Islet of Langerhans (tissue), 1 donor: ENCODE data around the gene NCOA1.
"Not testable (repeated sequence)": the region's sequence is repeated elsewhere in the genome, so short reads cannot be mapped to it uniquely, and the experiment has no call there.

Experiments
- FAIRE-seq: peaks from one replicate; lab custom pipeline; 2011; peaks lifted over from hg19 to GRCh38; lab: Jason Lieb, UNC

NCOA1 gene

DNA sequence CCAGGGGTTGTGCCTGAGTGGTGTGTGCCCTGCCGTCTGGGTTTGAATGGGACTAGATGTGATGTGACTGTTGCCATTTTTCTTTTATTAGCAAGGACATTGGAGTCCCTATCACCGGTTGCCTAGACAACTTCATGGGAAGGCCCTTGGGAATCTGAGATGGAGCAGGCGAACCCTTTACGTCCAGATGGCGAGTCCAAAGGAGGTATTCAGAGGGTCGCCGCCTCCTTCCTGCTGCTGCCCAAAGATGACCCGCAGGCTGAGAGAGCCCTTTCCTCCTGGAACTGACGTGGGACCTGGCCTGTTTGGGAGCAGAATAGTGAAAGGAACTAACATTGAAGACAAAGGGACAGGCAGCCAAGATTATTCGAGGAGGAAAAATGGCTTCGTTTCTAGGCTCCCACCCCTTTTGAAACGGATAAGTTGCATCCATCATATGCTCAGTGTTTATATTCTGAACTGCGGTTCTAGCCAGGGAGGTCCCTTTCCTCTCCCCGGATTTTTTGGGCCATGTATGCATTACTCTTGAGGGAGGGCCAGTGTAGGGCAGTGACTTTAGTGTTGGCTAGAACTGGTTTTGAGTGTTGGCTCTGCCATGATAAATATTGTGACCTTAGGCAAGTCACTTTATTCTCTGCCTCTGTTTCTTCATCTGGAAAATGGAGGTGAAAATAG is 302.8 kb downstream of the NCOA1 start:
- no peak for FAIRE-seq

DNA sequence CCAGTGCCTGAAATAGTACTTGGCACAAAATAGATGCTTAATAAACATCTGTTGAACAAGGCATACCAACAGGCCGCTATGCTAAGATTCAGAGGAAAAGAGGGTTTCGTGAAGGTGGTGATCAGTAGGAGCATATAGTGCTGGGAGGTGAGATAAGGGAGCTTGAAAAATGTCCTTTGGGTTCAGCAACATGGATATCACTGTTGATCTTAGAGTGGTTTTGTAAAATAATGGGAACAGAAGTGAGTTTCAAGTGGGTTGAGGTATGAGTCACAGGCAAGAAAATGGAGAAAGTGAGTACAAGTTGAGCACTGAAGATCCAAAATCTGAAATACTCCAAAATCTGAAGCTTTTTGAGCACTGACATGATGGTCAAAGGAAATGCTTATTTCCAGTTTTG is 306.6 kb downstream of the NCOA1 start:
- FAIRE-seq, result no peak

DNA sequence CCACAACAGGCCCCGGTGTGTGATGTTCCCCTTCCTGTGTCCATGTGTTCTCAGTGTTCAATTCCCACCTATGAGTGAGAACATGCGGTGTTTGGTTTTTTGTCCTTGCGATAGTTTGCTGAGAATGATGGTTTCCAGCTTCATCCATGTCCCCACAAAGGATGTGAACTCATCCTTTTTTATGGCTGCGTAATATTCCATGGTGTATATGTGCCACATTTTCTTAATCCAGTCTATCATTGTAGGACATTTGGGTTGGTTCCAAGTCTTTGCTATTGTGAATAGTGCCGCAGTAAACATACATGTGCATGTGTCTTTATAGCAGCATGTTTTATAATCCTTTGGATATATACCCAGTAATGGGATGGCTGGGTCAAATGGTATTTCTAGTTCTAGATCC is 309.4 kb downstream of the NCOA1 start:
- not testable (repeated sequence) for FAIRE-seq

DNA sequence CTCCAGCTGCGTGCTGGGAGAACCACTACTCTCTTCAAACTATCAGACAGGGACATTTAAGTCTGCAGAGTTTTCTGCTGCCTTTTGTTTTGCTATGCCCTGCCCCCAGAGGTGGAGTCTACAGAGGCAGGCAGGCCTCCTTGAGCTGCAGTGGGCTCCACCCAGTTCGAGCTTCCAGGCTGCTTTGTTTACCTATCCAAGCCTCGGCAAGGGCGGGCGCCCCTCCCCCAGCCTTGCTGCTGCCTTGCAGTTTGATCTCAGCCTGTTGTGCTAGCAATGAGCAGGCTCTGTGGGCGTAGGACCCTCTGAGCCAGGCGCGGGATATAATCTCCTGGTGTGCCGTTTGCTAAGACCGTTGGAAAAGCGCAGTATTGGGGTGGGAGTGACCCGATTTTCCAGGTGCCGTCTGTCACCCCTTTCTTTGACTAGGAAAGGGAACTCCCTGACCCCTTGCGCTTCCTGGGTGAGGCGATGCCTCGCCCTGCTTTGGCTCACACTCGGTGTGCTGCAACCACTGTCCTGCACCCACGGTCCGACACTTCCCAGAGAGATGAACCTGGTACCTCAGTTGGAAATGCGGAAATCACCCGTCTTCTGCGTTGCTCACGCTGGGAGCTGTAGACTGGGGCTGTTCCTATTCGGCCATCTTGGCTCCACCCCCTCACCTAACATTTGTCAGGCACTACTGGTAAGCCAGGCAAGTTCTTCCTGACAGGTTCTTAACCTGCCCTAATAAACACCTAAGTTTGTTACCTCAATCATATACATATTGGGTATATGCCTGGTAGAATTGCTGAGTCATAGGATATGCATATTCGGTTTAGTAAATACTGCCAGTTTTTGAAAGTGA is 315.0 kb downstream of the NCOA1 start:
- FAIRE-seq, result not testable (repeated sequence)

DNA sequence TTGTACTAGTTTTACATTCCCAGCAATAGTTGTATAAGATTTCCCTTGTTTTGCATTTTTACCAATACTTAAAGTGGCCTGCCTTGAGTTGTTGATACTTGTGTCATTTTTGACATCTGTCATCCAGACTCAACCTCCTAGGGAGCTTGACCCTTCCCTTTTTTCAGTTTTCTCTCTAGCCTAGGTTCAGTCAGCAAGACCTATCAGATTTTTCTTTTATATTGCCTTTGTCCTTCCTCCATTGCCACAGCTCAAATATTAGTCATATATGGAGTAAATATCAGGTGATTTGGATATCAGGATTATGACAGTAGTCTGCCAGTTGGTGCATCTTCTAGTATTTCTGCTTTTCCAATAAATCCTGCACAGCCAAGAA is 315.6 kb downstream of the NCOA1 start:
- no peak for FAIRE-seq

DNA sequence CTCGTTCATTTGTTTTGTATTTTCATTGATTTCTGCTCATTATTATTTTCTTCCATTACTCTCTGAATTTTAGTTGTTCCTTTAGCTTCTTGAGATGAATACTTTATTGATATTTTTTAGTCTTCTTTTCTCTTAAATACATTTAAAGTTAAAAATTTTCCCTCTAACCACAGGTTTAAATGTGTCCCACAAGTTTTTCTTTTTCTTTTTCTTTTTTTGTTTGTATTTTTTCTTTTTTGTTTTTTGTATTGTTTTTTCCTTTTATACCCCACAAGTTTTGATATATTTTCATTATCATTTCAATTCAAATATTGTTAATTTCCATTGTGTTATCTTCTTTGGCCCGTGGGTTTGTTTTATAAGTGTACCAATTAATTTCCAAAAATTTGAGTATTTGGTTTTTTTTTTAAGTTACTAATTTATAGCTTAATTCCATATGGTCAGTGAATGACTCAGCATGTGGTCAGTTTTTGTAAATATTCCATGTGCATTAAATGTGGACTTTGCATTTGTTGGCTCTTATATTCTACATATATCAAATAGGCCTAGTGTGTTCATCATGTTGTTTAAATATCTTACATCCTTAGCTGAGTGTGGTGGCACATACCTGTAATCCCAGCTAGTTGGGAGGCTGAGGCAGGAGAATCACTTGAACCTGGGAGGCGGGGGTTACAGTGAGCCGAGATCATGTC is 318.4 kb downstream of the NCOA1 start:
- no peak for FAIRE-seq

DNA sequence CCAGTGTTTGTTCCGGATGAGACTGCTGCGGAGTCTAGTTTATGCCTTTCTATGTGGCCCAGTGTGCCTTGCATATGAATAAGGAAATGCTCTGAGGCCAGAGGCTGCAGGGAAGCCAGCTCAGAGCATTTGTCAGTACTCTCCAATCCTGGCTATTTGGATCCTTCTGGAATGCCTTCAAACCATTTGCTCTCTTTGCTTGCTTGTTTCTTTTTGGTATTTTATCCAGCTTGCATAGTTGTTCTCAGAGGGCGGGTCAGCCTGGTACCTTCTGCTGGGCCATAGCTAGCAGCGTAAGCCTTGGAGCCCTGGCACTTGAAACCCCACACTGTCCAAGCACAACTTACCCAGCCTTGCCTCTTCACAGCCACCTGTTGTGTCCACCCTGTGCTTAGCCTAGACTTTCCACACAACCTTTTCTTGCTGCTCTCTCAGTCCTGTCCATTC is 322.7 kb downstream of the NCOA1 start:
- no peak for FAIRE-seq

DNA sequence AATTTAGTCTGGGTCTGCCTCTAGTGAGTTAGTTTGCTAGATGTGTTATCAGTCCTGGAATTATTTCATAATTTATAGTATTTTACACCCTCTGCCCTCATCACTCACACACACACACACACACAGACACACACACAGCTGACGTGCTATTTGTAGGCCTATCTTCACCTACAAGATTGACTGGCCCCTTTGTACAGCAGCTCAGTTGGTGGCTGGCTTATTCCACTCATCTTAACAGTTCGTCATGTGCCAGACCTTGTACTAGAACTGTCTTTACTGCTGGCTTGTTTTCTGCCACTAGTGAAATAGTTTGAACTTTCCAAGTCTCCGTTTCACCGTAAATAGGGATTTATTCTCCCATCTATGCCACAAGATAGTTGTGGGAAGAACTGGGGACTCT is 323.5 kb downstream of the NCOA1 start:
- FAIRE-seq, result no peak

DNA sequence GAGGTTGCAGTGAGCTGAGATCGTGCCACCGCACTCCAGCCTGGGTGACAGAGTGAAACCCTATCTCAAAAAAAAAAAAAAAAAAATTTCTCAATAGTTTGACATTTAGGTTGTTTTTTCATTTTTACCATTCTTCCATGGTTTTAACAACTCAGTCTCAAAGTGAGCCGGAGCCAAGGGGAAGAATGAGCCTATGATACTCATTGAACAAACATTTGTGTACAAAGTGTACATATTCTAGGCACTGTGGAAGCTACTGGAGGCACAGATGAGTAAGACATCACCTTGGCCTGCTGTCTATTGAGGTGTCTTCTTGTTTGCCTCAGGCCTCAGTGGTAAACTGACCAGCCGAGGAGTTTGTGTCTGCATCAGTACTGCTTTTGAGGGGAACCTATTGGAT is 324.1 kb downstream of the NCOA1 start:
- FAIRE-seq, result no peak

DNA sequence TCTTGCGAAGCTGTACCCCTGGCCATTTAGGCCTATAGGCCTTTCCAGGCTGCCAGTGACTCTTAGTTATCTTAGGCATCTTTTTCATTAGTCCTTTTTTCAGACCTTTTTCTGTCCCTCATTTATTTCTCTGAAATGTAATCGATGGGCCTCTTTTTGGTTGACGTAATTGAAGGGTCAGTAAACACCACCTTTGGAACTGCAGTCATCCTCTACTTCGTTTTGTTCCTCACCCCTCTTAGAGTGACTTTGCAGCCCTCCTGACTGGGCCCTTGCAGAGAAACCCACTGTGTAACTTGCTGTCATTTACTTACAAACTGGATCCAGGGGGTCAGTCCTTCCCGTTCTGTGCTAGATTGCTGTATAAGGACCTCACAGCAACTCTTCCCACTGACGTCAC is 325.4 kb downstream of the NCOA1 start:
- FAIRE-seq, result no peak

DNA sequence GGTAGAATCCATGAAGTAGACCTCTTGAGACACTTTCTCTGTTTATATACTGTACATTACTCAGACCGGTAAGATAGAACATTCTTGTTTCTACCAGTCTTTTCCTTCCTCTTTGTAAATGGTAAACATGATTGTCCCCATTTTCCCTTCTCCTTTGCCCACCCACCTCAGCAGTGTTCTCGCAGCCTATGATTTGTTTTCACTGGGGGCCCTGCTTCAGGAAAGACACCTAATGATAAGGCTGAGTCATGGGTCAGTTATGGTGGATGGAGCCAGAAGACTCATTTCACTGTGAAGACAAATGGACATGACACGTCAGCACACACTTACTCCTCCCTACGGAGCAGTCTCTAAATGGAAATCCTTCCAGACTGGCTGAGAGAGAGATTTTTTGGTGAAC is 325.8 kb downstream of the NCOA1 start:
- no peak for FAIRE-seq

DNA sequence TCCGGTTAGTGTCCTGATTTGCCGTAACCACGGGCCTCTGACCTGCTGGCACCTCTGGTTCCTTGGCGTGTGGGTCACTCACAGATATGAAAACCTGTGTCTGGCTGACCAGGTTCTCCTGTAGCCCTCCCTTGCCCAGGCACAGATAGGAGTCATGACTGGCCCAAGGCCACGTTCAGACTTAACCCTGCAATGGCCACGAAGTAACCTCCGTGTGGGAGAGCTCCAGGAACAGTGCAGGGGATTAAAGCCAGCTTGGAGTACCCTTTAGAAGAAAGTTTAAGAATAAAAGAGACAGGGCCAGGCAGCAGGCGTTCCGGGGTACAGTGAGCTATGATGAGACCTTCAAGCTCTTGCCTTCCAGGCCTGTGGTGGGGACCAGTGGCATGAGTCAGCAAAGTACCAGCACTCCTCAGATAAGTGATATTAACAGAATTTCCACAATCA is 327.7 kb downstream of the NCOA1 start:
- no peak for FAIRE-seq

DNA sequence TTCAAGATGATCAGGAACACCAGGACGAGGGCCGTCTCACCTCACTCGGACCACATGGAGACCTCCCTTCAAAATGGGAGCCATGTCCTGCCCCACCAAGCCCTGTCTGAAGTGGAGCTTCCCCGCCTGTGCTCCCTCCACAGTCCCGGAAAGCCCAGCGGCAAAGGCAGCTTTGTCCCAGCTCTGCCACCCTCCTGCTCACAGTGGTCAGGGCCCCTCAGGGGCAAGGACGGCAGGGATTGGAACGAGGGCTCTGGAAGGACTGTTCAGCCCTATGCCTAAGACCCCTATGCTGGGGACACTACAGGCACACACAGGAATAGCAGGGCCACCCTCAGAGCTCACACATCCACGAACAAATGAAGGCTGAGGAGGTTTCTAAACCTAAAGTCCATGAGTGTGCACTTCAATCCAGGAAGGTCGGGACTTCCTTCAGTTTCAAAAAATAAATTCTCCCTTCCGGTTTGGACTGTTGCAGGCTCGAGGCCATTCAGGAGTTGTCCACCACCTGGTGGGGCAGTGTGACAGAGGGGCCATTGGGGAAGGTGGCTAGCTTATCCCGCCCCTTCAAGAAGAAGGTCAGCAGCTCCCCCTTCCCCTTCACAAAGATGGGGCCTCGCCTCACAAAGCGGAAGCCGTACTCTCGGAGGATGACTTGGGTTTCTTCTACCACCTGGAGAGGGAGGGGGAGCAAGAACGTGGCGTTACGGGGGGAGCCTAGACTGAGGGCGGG is 328.6 kb downstream of the NCOA1 start:
- FAIRE-seq, result no peak

DNA sequence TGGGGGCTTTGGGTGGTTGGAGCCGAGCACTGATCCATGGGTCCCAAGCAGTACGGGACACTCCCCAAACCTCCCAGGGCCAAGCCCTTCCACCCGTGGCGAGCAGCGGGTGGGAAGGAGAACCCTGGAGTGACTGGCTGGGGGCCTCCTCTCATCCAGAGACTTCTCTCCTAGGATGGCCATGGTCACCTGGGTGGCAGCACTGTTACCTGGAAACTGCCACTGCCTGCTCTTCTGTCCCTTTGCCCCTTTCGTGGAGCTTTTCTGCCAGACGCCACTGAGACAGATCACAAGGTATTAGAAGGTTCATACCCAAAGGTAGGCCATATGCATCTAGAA is 329.1 kb downstream of the NCOA1 start:
- FAIRE-seq, result no peak
